ENCODE measurements around the gene PSMB10.

Gene PSMB10

DNA sequence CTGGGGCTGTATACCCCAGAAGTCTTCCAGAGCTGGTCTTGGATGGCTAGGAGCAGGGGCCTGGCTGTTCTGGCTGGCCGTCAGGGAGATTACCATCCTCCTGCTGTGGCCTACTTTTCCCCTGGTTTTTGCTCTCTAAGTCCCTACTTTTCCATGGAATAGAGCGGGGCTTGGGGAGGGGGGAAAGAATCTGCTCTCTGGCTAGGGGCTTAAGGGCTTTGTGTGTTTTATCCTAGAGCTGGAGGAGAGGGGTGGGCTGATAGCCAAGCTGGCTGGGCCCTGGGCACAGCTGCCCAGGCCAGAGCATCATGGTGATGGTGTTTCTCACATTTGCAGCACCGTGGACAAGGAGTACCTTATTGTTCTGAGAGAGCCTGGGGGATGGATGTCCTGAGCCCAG lies 48.3 kb downstream of the PSMB10 start:
- no peak for DNase-seq

DNA sequence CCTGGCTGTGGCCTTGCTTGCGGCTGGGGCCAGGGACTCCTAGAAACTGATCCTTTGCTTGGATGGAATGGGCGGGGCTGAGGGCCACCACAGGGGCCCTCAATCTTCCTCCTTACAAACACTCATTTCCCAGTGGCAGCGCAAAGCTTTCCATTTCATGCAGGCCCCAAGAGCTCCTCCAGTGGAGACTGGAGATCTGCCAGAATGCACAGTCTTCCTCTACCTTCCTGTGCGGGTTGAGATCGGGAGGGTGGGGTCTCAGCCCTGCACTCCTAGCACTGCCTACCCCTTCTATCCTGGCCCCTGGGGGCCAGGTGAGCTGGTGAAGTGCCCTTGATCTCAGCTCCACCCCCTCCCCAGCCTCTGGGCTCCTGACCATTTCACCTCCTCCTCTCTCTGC lies 50.3 kb downstream of the PSMB10 start:
- no peak for DNase-seq

DNA sequence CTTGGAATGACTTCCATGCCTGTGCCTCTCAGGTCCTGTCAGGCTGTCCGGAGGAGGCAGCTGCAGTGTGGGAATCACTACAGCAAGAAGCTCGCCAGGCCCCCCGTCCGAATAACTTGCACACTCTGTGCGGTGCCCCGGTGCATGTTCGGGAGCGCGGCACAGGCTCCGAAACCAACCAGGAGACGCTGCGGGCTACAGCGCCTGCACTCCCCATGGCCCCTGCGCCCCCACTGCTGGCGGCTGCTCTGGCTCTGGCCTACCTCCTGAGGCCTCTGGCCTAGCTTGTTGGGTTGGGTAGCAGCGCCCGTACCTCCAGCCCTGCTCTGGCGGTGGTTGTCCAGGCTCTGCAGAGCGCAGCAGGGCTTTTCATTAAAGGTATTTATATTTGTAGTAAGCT lies 50.7 kb downstream of the PSMB10 start:
- no peak for DNase-seq

DNA sequence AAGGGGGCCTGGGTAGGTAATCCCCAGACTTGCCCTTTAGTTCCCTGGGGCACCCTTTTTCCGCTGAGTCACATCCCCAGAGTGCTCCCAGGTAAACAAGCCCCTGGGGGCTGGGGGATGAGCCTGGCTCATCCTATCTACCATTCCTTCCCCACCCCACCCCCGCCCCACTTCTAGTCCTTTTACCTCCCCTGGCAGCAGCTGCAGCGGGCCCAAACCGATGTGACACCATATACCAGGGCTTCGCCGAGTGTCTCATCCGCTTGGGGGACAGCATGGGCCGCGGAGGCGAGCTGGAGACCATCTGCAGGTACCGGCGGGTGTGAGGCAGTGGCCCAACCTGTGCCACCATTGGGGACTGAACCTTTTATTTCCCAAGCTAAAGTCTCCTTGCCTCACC lies 51.1 kb downstream of the PSMB10 start:
- no peak for DNase-seq

DNA sequence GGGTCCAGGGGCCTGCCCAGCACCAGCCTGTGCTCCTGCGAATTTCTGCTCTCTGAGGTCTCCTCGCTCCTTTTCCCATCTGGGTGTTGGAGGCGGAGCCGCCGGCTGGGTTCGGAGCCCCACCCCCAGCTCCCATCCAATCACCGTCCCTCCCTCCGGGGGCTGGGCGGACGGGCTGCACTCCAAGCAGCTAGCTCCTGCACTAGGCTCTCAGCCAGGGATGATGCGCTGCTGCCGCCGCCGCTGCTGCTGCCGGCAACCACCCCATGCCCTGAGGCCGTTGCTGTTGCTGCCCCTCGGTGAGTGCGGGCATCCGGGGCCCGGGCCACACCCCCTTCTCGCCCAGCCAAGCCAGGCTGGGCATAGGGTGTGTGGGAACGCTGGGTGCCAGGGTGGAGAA lies 52.0 kb downstream of the PSMB10 start, which contains the start of gene NRN1L:
Gene NRN1L, plus strand, starts transcription at position 202 of the 400 bp plus-strand sequence. Its CDS starts 19 bp downstream, at position 221.
- DNase-seq = no peak
